HG02623 (cell line): ENCODE data around the gene RYR2.
"Not testable (repeated sequence)": the region's sequence is repeated elsewhere in the genome, so short reads cannot be mapped to it uniquely, and the experiment has no call there.

Experiments used
- ATAC-seq: cut with Tn5 transposase; IDR thresholded peaks from one replicate; pipeline ENCODE4 v1.9.1; 2021; ENCODE audit warnings: moderate library complexity; ENCODE audit not compliant: unreplicated experiment

Gene RYR2

DNA sequence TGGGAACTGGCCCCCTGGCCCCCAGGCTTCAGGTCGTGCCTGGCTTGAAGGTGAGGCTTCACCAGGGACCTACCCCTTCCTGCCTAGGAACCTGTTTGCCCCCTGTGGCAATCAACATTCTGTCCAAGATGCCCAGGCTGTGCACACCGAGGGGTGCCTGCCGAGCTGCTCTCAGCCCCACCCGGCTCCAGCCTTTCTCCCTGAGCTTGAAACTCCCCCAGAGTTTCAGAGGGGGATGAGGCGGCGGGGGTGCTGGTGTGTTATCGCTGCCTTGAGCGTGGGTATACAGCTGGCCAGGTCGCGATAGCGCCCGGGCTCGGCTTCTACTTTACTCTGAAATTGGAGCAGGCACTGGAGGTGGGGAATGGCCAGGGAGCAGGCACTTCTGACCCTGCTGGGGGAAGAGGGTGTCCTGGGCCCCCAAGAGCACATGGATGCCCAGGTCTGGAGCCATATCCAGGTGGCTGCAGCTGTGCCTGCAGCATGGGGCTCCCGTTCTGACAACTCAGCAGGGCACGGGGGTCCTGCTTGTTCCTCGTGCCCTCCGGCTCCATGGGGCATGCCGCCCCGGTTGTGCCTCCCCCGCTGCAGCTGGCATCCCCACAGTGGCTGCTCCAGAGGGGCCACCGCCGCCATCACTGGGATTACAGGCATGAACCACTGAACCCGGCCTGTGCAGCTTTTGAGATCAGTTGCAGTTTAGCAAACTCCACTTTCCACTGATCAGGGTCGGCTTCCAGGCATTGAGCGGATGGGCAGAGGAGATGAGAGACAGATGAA is 29.8 kb downstream of the RYR2 start:
- no peak for ATAC-seq

DNA sequence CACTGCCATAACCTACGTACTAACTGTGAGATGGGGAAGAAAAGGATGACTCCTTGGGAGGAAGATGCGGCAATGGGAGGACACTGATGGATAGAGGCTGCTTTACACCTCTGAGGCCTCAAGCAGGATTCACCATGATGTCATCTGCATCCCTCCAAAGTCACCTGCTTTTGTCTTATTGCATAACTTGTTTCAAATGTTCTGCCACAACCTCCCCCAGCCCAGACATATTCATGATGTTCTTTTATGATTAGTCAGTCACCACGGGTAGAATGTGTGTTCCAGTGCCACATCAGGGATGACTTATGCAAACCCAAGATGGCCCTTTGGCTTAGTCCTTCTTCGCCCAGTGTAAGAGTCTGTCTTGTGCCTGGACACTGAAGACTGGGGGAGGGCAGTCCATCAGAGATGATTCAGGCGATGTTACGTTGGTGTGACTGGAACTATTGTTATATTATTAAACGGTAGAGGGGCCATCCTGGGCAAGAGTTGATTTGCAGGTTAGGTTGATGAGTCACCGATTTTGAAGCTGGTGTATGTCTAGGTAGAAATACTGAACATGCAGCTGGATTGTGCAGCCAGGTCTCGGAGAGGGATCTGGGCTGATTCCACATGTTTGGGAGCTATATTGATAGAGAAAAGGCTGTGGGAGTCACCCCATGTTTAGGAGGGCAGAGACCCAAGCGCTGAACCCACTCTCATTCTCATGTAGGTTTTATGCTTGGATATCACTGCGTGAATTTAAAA is 32.6 kb downstream of the RYR2 start:
- no peak for ATAC-seq

DNA sequence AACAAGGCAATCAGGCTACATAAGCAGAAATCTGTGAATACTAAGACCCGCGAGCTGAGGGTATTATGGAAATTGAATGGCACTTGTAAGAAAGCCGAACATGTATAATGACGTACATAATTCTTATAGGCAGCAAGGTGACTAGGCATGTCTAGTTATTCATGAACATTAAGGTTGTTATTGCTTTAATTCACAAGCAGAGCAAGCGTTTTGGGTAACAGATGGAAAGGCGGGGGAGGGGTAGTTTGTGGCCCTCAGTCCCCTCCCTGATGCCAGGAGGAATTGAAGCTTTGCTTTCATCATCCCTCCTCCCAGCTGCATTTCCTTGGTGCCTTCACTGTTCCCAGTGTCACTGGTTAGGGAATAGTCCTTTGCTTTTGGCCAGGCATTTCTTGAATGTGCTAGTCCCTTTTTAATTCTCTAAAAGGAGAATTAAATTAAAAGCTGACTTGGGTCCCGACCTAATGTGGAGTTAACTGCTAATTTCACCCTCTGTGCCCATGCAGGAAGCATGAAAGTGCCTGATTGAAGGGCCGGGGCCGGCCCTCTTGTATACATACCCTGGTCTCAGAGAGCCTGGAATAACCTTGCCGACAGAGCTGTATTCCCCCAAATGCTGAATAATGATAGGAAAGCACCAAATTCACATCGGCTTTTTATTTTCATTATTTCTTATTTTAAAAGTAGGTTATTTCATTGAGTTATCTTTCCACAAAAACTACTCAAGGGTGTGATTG is 42.5 kb downstream of the RYR2 start:
- ATAC-seq = no peak

DNA sequence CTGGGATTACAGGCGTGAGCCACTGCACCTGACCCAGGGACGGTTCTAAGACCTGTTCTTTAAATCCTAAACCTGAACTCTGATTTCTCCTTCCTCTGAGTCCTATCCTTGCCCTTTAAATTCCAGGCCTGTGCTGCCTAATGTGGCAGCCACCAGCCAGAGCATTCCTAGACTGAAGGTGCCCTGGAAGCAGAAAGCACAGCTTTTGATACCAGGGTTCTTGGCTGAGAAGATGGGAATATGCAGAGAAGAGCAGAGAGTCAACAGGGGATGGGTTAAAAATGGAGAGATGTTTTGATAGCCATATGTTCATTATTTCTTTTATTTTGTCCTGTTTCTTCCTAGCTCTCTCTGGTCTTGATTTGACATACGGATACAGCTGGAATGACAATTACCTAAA is 49.7 kb downstream of the RYR2 start:
- no peak for ATAC-seq

DNA sequence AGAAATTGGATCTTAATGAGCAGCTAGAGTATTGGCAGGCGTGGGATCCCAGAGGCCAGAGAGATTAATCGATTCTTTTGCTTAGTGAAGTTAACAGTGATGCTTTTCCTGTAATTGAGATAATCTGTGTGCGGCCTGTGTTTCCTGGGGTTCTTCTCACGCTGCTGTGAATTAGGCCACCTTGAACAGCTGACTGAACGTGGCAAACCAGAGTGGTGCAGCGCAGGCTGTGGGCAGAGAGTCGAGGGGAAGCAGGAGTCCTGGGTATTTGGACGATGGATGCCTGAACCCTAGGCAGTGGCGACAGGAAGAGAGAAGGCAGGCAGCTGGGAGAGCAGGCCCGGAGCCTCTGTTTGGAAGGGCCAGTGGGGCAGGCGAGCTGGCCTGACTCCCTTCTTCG is 51.7 kb downstream of the RYR2 start:
- ATAC-seq = no peak

DNA sequence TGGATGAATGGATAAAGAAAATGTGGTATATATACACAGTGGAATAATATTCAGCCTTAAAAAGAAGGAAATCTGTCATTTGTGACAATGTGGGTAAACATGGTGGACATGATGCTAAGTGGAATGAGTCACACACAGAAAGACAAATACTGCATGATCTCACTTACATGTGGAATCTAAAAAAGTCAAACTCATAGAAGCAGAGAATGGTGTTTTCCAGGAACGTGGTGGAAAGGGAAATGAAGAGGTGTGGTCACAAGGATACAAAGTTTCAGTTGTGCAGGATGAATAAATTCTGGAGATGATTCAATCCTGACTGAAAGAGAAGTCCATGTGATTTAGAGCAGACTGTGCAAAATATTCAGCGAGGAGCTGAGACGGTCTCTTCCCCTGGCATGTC is 56.6 kb downstream of the RYR2 start:
- no peak for ATAC-seq

DNA sequence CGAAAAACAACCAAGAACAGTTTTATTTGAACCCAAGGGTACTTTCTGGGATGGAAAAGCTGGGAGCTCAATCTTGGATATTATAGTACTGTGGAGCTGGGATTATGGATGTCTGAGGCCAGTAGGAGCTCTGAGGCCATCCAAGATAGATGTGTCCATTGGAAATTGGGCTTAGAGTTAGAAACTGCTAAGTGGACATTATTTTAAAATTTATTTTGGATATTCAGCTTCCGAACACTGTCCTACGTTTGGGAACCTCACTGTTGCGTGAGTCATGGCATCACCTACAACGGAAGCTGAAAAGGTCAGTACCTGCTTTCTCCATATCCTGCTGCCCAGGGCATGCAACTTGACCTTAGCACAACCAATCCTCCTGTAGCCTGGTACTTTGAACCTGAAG is 61.0 kb downstream of the RYR2 start:
- ATAC-seq = no peak

DNA sequence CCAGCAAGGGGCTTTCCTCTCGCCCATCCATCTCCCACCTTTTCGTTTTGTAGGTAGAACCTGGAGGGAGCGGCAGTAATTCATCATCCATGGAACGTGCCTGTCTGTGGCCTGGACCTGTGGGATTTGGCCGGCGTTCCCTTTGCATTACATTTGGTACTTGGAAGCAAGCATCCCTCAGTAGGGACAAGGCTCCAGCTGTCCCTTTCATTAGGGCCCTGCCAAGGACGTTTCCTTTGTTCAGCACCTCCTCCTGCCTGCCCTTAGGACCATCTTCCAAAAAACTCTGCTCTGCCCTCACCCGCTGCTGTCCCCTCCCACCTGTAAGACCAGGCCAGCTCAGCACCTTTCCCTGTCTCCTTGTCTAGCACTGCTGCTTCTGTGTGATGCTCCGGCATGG is 62.1 kb downstream of the RYR2 start:
- no peak for ATAC-seq

DNA sequence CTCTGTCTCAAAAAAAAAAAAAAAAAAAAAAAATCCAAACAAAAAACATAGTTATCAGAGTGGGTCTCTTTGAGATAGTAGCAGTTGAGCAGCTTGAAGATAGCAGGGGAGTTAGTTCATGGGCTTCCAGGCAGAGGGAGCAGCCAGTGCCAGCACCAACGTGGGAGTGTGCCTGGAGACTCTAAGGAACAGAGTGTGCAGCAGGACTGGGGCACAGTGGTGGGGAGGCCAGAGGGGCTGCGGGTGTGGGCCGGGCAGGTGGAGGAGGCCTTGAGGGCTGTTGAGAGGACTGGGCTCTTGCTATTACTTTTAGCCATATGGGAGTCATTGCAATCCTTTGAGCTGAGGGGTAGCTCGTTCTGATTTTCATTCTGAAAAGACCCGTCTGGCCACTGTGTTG is 63.8 kb downstream of the RYR2 start:
- ATAC-seq = no peak

DNA sequence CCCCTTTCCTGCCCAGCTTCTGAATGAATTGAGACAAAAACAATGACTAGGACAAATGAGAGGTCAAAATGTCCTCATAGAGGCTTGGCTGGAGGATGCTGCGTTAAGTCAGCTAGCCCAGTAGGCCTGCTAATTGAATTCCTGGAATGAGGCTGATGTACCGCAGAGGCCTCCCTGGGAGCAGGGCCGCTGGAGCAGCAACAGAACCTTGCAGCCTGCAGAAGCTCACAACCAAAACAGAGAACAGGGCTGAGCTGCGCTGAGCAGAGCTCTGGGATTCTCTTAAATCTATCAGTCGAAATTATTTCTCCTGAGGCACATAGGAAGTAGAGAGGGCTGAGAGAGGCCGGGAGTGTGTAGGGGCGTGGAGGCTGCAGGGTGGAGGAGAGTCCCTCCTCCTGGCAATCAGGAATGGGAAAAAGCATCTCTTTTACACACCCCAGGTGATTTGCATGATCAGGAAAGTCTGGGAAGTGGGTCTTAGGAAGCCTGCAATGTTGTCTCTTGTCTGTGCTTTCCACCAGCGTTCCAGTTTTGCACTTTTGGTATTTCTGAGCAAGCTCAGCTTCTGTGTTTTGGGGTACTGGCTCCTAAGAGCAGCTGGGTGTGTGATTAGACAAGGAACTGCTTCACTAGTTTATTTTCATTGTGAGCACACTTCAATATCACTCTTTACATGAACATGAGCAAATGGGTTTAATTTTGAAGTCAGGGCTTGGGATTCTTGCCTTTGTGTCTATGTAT is 66.5 kb downstream of the RYR2 start:
- ATAC-seq = no peak

DNA sequence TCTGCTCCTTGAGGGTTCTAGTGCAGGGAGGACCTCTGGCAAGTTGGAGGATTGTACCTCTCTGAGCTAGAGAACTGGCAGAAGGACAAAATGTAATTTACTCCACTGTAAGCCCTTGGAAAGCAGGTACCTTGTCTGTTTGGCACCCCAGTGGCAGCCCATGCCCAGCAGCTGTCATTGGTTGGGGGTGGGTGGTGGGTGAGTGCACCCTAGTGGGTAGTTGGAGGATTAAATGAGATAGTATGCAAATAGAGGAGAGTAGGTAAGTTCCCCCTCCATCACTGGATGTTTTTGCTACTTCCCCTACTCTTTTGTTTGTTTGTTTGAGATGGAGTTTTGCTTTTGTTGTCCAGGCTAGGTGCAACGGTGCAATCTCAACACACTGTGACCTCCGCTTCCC is 69.8 kb downstream of the RYR2 start:
- no peak for ATAC-seq

DNA sequence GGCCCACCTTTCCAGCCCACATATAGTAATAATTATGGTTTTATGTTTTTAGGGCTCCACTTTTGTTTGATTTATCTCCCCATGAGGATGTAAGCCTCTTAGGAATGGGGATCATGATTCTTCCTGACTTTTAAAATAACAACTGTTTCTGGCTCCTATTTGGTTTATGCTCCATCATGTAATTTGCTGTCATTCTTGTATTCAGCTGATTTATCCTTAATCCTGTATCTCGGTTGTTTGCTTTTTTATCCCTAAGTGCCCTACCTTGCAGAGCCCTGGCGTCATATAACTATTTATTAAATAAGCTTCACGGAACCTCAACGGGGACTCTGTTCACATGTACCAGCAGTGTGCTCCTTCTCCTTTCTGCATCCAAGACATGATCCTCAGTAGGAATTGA is 70.7 kb downstream of the RYR2 start:
- no peak for ATAC-seq

DNA sequence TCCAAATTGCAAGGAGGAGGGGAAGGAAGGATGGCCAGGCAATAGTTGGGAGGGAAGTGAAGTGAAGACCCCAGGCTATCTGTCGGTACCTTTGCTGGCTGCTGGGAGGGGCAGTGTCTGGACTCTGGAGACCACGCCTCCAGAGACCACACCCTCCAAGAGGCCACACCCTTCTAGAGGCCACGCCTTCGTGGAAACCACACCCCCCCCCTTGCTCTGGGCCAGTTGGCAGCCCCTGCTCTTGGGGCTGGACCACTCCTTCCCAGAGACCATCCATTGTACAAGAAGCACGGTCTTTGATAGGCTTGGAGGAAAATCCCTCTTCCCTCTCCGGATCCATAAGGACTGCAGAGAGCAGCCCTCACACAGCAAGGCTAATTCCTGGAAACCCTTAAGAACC is 73.1 kb downstream of the RYR2 start:
- ATAC-seq = no peak

DNA sequence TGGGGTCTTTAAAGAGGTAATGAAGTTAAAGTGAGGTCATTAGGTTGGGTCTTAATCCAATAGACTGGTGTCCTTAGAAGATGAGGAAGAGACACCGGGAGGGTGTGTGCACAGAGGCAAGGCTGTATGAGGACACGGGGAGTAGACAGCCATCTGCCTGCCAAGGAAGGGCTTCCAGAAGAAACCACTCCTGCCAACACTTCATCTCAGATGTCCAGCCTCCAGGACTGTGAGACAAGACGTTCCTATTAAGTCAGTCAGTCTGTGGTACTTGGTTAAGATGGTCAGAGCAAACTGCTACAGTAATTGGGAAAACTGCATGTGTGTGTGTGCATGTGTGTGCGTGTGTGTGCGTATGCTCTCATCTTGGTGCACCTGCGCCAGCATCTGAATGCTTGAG is 77.1 kb downstream of the RYR2 start:
- no peak for ATAC-seq

DNA sequence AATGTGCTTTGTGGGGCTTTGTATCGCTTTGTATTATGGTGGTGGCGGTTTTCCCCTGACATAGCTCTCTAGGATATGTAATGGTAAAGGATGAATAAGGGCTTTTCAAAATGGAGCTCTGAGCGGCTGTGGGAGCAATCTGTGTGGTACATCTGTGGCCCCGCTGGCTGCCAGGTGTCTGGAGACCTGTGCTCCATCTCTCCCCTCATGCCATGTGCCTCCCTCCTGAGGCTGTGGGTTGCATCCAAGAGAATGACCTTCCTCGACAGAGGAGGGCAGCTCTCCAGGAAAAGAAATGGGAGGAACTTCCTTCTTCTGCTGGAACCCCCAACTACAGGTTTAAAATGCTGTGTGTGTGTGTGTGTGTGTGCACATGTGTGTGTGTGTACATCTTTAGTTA is 78.7 kb downstream of the RYR2 start:
- ATAC-seq = no peak

DNA sequence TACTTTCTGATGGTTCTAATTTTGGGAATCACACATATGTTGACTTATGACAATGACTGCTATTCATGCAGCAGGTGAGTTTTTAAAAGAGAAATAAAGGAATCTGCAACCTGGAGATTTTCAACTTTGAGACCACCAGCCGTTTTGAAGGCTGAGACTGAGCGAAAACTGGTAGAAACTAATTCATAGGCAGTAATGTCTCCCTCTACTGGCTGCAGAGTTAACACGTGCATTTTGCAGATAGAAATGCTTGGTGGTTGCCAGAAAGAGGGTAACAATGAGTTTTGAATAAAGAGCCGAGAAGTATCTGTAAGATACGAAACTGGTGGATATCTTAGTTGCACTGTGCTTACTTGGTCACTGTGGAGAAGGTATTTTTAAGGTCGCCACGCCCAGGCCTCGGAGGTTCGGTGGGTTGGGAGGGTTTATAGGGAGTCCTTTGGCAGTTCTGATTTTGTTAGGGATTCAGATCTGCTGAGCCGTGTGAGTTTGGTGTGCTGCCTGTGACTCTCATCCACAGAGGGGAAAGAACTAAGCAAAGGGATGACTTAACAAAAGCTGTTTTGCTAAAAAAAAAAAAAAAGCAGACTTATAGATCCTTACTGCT is 83.0 kb downstream of the RYR2 start:
- ATAC-seq = no peak

DNA sequence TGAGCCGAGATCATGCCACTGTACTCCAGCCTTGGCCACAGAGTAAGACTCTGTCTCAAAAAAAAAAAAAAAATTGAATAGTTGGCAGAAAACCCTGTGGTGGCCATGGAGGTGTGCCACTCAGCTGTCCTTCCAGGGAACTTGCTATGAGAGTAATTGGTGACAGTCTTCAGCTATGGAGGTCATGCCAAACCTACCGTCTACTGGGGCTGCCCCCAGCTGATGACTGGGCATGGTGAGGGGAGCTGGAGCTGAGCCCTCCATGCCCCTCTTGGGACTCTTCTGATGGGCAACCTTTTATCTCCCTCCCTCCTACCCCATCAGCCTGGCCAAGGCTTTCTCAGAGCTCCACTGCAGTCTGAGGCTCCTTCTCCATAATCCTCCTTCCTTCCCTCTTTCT is 84.2 kb downstream of the RYR2 start:
- ATAC-seq = no peak

DNA sequence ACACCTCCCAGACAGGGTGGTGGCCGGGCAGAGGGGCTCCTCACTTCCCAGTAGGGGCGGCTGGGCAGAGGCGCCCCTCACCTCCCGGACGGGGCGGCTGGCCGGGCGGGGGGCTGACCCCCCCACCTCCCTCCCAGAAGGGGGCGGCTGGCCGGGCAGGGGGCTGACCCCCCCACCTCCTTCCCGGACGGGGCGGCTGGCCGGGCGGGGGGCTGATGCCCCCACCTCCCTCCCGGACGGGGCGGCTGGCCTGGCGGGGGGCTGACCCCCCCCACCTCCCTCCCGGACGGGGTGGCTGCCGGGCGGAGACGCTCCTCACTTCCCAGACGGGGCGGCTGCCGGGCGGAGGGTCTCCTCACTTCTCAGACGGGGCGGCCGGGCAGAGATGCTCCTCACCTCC is 85.3 kb downstream of the RYR2 start:
- ATAC-seq = not testable (repeated sequence)

DNA sequence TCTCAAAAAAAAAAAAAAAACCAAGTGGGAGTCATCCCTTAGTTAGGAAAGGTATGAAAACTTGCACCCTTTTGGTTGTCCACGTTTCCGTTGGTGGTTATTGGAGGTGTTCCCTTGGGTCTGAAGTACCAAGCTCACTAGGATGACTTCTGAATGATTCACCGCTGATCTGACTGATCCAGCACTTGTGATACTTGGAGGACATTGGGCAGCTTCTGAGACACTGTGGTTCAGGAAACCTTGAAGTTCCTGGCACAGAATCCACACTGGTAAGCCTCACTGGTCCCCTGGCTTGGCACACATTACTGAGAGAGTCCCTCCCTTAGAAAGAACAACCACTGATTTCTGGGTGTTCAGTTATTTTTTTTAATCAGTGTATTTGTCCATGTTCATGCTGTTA is 91.9 kb downstream of the RYR2 start:
- no peak for ATAC-seq

DNA sequence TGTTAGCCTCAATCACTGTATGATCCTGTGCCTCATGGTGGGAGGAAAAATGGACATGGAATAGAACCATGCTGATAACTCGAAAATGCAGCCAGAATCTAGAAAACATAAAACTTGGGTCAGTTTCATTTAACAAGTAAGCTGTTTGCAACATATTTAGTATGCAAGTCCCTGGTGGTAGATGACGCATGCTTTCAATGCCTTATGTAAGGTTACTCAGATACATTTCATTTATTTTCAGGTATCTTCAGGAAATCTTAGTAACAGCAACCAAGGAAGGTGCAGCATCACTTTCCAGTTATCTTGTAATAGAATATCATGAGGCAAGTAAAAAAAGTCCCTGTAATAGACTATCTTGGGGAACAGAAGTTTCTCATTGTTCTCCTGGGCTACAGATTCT is 92.9 kb downstream of the RYR2 start:
- ATAC-seq = no peak

DNA sequence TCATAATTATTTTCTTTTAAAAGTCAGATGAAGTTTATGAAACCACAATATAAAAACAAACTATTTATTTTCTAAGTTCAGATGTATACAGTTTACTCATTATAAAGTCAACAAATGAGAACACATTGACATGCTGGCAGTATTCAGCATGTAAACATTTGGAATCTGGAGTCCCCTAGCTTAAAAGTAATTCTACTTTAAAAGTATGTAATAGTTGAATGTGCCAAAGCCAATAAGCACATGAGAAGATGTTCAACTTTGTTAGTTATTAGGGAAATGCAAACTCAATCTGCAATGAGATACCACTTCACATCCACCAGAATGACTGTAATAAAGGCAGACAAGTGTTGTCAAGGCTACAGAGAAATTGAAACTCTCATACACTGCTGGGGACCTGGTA is 96.6 kb downstream of the RYR2 start:
- ATAC-seq = no peak
